Measurements from ENCODE around the gene KIRREL3. TPM values are rescaled to one million over a fixed set of nuclear protein-coding genes. Genes with fewer than 3 reads are reported as not detected.

Gene KIRREL3
- polyA plus RNA-seq, 2 of the 4 experiments (the other 2 are of a cell fraction), result 3.0 to 11.0 TPM

GRCh38 chr11:126711977-126712625 lies 288.5 kb downstream of the KIRREL3 start:
- no peak overlapping the region for H3K4me3 ChIP-seq
- 90% methylated on average over 25 of the region's 27 CpGs for WGBS (ENCODE audit: missing lambda C conversion rate)
- no peak overlapping the region for H3K4me2 ChIP-seq
- no peak for DNase-seq (ENCODE audit: low read depth in 1 of 2, low spot score in 1 of 2)
- no peaks in the 10 kb centered on the region for H3K4me1 ChIP-seq
- TF ChIP-seq POLR2A (IDR thresholded peaks at IDR 0.05; ENCODE audit: low read length) (no peak), RCOR1 (IDR thresholded peaks at IDR 0.05; ENCODE audit: low read depth, low read length) (no peak), MAZ (IDR thresholded peaks at IDR 0.05; ENCODE audit: borderline replicate concordance, low read depth, low read length) (no peak), NFE2L2 (conservative IDR thresholded peaks at IDR 0.05; ENCODE audit: low read length) (no peak), RNF2 (IDR thresholded peaks at IDR 0.05; ENCODE audit: borderline replicate concordance, low read depth) (no peak), RAD21 (conservative IDR thresholded peaks at IDR 0.05 in 1 of 2, IDR thresholded peaks at IDR 0.05 in 1 of 2) (no peak), HEYL (CRISPR knock-in tag; IDR thresholded peaks at IDR 0.05) (no peak), HDAC2 (IDR thresholded peaks at IDR 0.05) (no peak), ZFP36 (IDR thresholded peaks at IDR 0.05; ENCODE audit: borderline replicate concordance, partially characterized antibody) (no peak), CBX8 (IDR thresholded peaks at IDR 0.05) (no peak), ATOH8 (CRISPR knock-in tag; IDR thresholded peaks at IDR 0.05; ENCODE audit: low read depth) (no peak), TFCP2L1 (CRISPR knock-in tag; IDR thresholded peaks at IDR 0.05) (no peak), EHMT2 (IDR thresholded peaks at IDR 0.05; ENCODE audit: low read depth) (no peak), PHF8 (IDR thresholded peaks at IDR 0.05; ENCODE audit: borderline replicate concordance, low read depth) (no peak), BHLHE40 (IDR thresholded peaks at IDR 0.05; ENCODE audit: low read depth, low read length) (no peak)
- TF ChIP-seq, protein P1, sequence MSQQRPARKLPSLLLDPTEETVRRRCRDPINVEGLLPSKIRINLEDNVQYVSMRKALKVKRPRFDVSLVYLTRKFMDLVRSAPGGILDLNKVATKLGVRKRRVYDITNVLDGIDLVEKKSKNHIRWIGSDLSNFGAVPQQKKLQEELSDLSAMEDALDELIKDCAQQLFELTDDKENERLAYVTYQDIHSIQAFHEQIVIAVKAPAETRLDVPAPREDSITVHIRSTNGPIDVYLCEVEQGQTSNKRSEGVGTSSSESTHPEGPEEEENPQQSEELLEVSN (IDR thresholded peaks at IDR 0.05; ENCODE audit: borderline replicate concordance, low read depth), result no peak
- TF ChIP-seq, protein P2, sequence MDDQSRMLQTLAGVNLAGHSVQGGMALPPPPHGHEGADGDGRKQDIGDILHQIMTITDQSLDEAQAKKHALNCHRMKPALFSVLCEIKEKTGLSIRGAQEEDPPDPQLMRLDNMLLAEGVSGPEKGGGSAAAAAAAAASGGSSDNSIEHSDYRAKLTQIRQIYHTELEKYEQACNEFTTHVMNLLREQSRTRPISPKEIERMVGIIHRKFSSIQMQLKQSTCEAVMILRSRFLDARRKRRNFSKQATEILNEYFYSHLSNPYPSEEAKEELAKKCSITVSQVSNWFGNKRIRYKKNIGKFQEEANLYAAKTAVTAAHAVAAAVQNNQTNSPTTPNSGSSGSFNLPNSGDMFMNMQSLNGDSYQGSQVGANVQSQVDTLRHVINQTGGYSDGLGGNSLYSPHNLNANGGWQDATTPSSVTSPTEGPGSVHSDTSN (IDR thresholded peaks at IDR 0.05), result no peak
- TF ChIP-seq, protein P3, sequence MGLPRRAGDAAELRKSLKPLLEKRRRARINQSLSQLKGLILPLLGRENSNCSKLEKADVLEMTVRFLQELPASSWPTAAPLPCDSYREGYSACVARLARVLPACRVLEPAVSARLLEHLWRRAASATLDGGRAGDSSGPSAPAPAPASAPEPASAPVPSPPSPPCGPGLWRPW (IDR thresholded peaks at IDR 0.05), result no peak
- TF ChIP-seq, protein P4, sequence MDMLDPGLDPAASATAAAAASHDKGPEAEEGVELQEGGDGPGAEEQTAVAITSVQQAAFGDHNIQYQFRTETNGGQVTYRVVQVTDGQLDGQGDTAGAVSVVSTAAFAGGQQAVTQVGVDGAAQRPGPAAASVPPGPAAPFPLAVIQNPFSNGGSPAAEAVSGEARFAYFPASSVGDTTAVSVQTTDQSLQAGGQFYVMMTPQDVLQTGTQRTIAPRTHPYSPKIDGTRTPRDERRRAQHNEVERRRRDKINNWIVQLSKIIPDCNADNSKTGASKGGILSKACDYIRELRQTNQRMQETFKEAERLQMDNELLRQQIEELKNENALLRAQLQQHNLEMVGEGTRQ (IDR thresholded peaks at IDR 0.05), result no peak
- TF ChIP-seq, protein P5, sequence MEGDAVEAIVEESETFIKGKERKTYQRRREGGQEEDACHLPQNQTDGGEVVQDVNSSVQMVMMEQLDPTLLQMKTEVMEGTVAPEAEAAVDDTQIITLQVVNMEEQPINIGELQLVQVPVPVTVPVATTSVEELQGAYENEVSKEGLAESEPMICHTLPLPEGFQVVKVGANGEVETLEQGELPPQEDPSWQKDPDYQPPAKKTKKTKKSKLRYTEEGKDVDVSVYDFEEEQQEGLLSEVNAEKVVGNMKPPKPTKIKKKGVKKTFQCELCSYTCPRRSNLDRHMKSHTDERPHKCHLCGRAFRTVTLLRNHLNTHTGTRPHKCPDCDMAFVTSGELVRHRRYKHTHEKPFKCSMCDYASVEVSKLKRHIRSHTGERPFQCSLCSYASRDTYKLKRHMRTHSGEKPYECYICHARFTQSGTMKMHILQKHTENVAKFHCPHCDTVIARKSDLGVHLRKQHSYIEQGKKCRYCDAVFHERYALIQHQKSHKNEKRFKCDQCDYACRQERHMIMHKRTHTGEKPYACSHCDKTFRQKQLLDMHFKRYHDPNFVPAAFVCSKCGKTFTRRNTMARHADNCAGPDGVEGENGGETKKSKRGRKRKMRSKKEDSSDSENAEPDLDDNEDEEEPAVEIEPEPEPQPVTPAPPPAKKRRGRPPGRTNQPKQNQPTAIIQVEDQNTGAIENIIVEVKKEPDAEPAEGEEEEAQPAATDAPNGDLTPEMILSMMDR (IDR thresholded peaks at IDR 0.05), result no peak
- FAIRE-seq, result no peak
- POLR2A ChIA-PET, result interaction anchor here (0.5 kb wide), 1 partner anchor 166 kb away, joined by 3 read pairs; no protein-coding TSS in a partner anchor
- no peaks in the 10 kb centered on the region for H3K9me3 ChIP-seq
- H3K27ac ChIP-seq, result no peak overlapping the region
- ATAC-seq, result no peak
- CTCF ChIA-PET, result interaction anchor here (2.3 kb wide), 1 partner anchor 10 kb away, joined by 6 read pairs; no protein-coding TSS in a partner anchor

GRCh38 chr11:126710804-126711399 lies 289.7 kb downstream of the KIRREL3 start:
- no peak for FAIRE-seq
- H3K4me3 ChIP-seq, result no peak overlapping the region
- POLR2A ChIA-PET, result no interaction called here
- ATAC-seq, result no peak
- H3K4me1 ChIP-seq, result no peaks in the 10 kb centered on the region
- DNase-seq (ENCODE audit: low read depth in 1 of 2, low spot score in 1 of 2), result no peak
- H3K27ac ChIP-seq, result no peak overlapping the region
- no peaks in the 10 kb centered on the region for H3K9me3 ChIP-seq
- 86% methylated on average over 4 of the region's 4 CpGs for WGBS (ENCODE audit: missing lambda C conversion rate)
- no peak overlapping the region for H3K4me2 ChIP-seq
- CTCF ChIA-PET, result interaction anchor here (2.3 kb wide), 1 partner anchor 9 kb away, joined by 6 read pairs; no protein-coding TSS in a partner anchor
- TF ChIP-seq ZFP36 (IDR thresholded peaks at IDR 0.05; ENCODE audit: borderline replicate concordance, partially characterized antibody), result no peak
- TF ChIP-seq, protein P5 (IDR thresholded peaks at IDR 0.05), result no peak
- no peak for TF ChIP-seq HOXB13 (CRISPR knock-in tag; IDR thresholded peaks at IDR 0.05; ENCODE audit: low read depth)
- no peak for TF ChIP-seq MAX (IDR thresholded peaks at IDR 0.05)
- TF ChIP-seq CEBPB (IDR thresholded peaks at IDR 0.05), result no peak
- no peak for TF ChIP-seq POLR2AphosphoS2 (conservative IDR thresholded peaks at IDR 0.05; ENCODE audit: low read length)
- TF ChIP-seq, protein P2 (IDR thresholded peaks at IDR 0.05), result no peak
- TF ChIP-seq ESRRA (IDR thresholded peaks at IDR 0.05; ENCODE audit: borderline replicate concordance, low read length), result no peak
- TF ChIP-seq SMC3 (IDR thresholded peaks at IDR 0.05), result no peak
- TF ChIP-seq CBX2 (IDR thresholded peaks at IDR 0.05; ENCODE audit: borderline replicate concordance, low read depth), result no peak

Data from A549 (cell line).